Tracheal epithelial cell (primary cell): ENCODE measurements around the gene CDC37. TPM values are rescaled to one million over a fixed set of nuclear protein-coding genes. Genes with fewer than 3 reads are reported as not detected.

Experiments used
- total RNA-seq: library from RNA; depleted of rRNA; stranded (reverse); fragments of >200 nt; gene quantifications from 2 replicates; pipeline ENCODE4 v1.2.1, GENCODE V29; 2014

CDC37 gene
- 100 and 206 TPM in 2 replicates for total RNA-seq

DNA sequence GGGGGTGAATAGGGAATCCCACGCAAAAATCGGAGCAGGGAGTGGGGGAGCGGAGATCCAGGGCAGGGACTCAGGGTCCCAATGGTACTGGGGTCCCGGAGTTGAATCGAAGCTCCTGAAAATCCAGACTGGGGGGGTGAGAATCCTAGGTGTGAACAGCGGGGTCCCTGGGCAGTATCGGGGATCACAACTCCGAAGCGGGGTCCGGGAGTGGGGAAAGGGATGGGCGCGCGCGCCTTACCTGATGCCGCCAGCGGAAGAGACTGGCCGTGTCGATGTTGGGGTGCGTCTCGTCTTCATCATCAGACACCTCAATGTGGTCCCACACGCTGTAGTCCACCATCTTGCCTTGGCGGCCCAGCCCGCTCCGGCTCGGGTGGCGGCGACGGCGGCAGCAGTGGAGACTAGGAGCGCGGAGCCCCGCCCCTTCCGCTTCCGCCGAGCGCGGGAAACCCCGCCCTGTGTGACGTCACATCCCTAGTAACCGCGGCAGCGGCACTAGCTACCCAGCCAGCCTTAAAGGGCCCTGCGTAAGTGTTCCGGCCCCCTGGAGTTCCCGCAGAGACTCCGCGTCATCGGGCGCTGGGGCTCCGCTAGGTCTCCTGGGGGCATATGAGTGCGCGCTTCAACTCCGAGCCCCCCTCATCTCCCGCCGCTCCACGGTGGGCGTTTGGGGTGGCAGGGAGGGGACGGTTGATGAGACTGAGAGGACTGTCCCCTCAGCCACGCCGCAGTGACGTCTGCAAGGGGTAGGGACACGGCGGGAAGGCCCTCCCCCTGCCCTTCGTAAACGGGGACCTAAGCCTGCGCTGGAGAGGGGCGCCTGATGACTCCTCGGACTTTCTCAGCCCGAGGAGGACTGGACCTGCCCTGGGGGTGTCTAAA lies at the start of gene CDC37:
CDC37 (minus strand) TSS at position 406 of the 885 bp plus-strand sequence; CDS start at position 343, 63 bp downstream.

DNA sequence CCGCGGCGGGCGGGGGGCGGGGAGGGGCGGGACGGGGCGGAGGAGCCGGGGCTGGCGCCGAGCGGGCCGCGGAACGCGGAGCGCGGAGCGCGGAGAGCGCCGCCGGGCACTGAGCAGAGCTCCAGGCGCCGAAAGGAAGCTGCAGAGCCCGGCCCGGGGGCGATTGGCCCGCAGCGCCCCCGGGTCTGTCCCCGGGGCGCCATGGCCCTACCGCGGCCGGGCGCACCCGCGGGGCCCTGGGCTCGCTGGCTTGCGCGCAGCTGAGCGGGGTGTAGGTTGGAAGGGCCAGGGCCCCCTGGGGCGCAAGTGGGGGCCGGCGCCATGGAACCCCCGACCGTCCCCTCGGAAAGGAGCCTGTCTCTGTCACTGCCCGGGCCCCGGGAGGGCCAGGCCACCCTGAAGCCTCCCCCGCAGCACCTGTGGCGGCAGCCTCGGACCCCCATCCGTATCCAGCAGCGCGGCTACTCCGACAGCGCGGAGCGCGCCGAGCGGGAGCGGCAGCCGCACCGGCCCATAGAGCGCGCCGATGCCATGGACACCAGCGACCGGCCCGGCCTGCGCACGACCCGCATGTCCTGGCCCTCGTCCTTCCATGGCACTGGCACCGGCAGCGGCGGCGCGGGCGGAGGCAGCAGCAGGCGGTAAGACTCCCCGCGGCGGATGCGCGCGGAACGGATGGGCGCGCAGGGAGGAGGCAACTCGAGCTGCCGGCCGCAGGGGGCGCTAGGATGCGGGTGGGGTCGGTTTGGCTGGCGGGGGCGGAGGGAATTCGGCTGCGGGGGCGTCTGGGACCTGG lies 17.3 kb upstream of the CDC37 start, which contains the start of gene PDE4A:
PDE4A (plus strand) TSS at position 95 of the 796 bp plus-strand sequence; CDS start at position 322, 227 bp downstream.

DNA sequence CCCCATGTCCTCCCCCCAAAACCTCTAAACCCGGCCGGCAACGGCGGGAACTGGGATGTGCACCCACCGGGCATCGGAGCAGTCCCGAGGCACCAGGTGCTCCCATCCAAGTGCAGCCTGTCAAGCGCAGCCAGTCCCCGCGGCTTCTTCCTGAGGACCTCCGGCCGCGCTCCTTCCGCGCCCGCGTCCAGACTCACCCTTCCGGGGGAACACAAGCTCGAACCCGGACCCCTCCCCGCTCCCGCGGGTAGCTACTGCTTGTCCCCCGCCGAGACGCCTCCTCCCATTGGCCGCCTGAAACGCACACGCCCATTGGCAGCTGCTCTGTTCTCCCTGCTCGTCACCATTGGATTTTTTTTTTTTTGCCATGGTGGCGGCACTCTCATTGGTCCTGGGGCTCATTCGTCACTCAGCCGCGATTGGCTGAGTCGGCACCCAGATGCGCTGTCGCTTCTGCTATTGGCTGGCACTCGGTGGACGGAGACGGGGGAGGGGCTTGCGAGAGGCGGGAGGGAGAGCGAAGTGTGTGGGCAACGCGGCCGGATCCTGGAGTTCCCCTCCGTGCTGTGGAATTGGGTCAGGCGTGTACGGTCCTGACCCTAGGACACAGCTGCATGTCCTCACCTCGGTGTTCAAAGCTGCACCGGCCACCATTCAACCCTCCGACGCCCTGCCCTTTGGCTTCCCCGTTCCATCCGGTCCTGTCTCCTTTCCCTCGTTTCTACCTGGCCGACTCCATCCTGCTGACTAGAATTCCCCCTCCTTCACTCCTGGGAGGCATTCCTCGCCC lies 22.8 kb downstream of the CDC37 start, which contains the start of gene TYK2:
TYK2 (minus strand) TSS at position 260 of the 790 bp plus-strand sequence. CDS start 2,166 bp downstream, outside the sequence.

Other genes starting within 250 kb of the CDC37 start
- 12.8 and 19.3 TPM in 2 replicates for gene DNMT1, start 208.6 kb downstream of the CDC37 start, total RNA-seq
- 1.1 and 2.7 TPM in 2 replicates for gene S1PR2, start 172.2 kb downstream of the CDC37 start, total RNA-seq
- gene MRPL4, start 151.3 kb downstream of the CDC37 start, total RNA-seq = 29.2 and 30.1 TPM in 2 replicates
- 5.5 and 40.5 TPM in 2 replicates for gene ICAM1, start 132.4 kb downstream of the CDC37 start, total RNA-seq
- gene ICAM4, start 116.6 kb downstream of the CDC37 start, total RNA-seq = 32.3 and 40.3 TPM in 2 replicates
- gene ICAM5, start 113.6 kb downstream of the CDC37 start, total RNA-seq = 13.2 and 32.0 TPM in 2 replicates
- 0.21 and 0.48 TPM in 2 replicates for gene ZGLP1, start 93.7 kb downstream of the CDC37 start, total RNA-seq
- gene FDX2, start 87.5 kb downstream of the CDC37 start, total RNA-seq = 23.6 and 28.6 TPM in 2 replicates
- gene RAVER1, start 70.0 kb downstream of the CDC37 start, total RNA-seq = 7.7 and 8.5 TPM in 2 replicates
- 3.4 and 4.1 TPM in 2 replicates for gene ICAM3, start 63.9 kb downstream of the CDC37 start, total RNA-seq
- 34.5 and 70.8 TPM in 2 replicates for gene TYK2, start 23.0 kb downstream of the CDC37 start, total RNA-seq
- 0.48 and 0.64 TPM in 2 replicates for gene PDE4A, start 17.0 kb upstream of the CDC37 start, total RNA-seq
- 56.4 and 81.0 TPM in 2 replicates for gene KEAP1, start 99.8 kb upstream of the CDC37 start, total RNA-seq
- gene S1PR5, start 113.9 kb upstream of the CDC37 start, total RNA-seq = 10.4 and 25.6 TPM in 2 replicates
- 30.1 and 58.4 TPM in 2 replicates for gene ATG4D, start 140.4 kb upstream of the CDC37 start, total RNA-seq
- 3.9 and 5.8 TPM in 2 replicates for gene KRI1, start 162.5 kb upstream of the CDC37 start, total RNA-seq
- gene CDKN2D, start 165.4 kb upstream of the CDC37 start, total RNA-seq = 8.4 and 12.8 TPM in 2 replicates
- 109 and 130 TPM in 2 replicates for gene AP1M2, start 183.8 kb upstream of the CDC37 start, total RNA-seq
- 35.6 and 74.2 TPM in 2 replicates for gene SLC44A2, start 222.0 kb upstream of the CDC37 start, total RNA-seq